WTC11 (cell line): ENCODE results near the gene LAMP2. TPM values are rescaled to one million over a fixed set of nuclear protein-coding genes. Genes with fewer than 3 reads are reported as not detected.

Source experiments
- ATAC-seq: fragments of 200-7000 bp; cut with Tn5 transposase; 2 replicates; pipeline ENCODE4 v1.10.0; 2021; ENCODE audit warnings: mild to moderate bottlenecking, moderate library complexity
- CTCF ChIA-PET: fragments of 300-600 bp; sonication (Branson Sonifier 250); formaldehyde crosslinking; loops from one replicate; lab custom pipeline; 2021; ENCODE audit warnings: antibody characterized with exemption; lab: Charles Lee
- POLR2A ChIA-PET: fragments of 350-600 bp; sonication (Branson Sonifier 250); formaldehyde crosslinking; loops from one replicate; lab custom pipeline; 2021; ENCODE audit warnings: antibody characterized with exemption; lab: Charles Lee
- DNase-seq: peaks from one replicate; pipeline ENCODE4 v3.0.0; 2021; ENCODE audit warnings: low spot score
- H3K27ac Mint-ChIP-seq: 2 replicates; pipeline ENCODE4 v1.8.0; 2021; ENCODE audit warnings: mixed read lengths
- H3K27me3 Mint-ChIP-seq: 2 replicates; pipeline ENCODE4 v1.8.0; 2021; ENCODE audit warnings: low read depth, mild to moderate bottlenecking, moderate library complexity, mixed read lengths
- H3K36me3 Mint-ChIP-seq: 2 replicates; pipeline ENCODE4 v1.8.0; 2021; ENCODE audit warnings: mixed read lengths
- H3K4me1 Mint-ChIP-seq: 2 replicates; pipeline ENCODE4 v1.8.0; 2022; ENCODE audit warnings: mixed read lengths
- H3K4me3 Mint-ChIP-seq: 2 replicates; pipeline ENCODE4 v1.8.0; 2021; ENCODE audit warnings: mild to moderate bottlenecking, moderate library complexity, mixed read lengths
- H3K9me3 Mint-ChIP-seq: 2 replicates; pipeline ENCODE4 v1.8.0; 2021; ENCODE audit warnings: mixed read lengths
- ARID4B ChIP-seq: sonication (generic); formaldehyde crosslinking; IDR thresholded peaks from 2 replicates; pipeline ENCODE4 v1.8.0; 2023; ENCODE audit warnings: missing genetic modification reagents, mild to moderate bottlenecking, borderline replicate concordance
- ETV6 ChIP-seq: sonication (generic); formaldehyde crosslinking; IDR thresholded peaks from 2 replicates; pipeline ENCODE4 v1.8.1; 2022; ENCODE audit warnings: mild to moderate bottlenecking, missing genetic modification reagents
- FOXK1 ChIP-seq: sonication (generic); formaldehyde crosslinking; IDR thresholded peaks from 2 replicates; pipeline ENCODE4 v1.8.0; 2022; ENCODE audit warnings: mild to moderate bottlenecking, moderate library complexity, missing genetic modification reagents
- GABPB1 ChIP-seq: sonication (generic); formaldehyde crosslinking; IDR thresholded peaks from 2 replicates; pipeline ENCODE4 v1.8.1; 2023; ENCODE audit warnings: mild to moderate bottlenecking, missing genetic modification reagents
- GRHL2 ChIP-seq: fragments of 250-450 bp; sonication (Bioruptor Pico); IDR thresholded peaks from 2 replicates; pipeline ENCODE4 v1.8.0; 2022; ENCODE audit warnings: mild to moderate bottlenecking, moderate library complexity; ENCODE audit not compliant: insufficient replicate concordance, severe bottlenecking
- IRF2 ChIP-seq: sonication (generic); formaldehyde crosslinking; IDR thresholded peaks from 2 replicates; pipeline ENCODE4 v1.8.0; 2022; ENCODE audit warnings: low read depth, missing genetic modification reagents, borderline replicate concordance
- MYBL2 ChIP-seq: sonication (generic); formaldehyde crosslinking; IDR thresholded peaks from 2 replicates; pipeline ENCODE4 v1.8.1; 2023; ENCODE audit warnings: mild to moderate bottlenecking, moderate library complexity, missing genetic modification reagents
- NFATC4 ChIP-seq: fragments of 250-450 bp; sonication (Bioruptor Pico); IDR thresholded peaks from 2 replicates; pipeline ENCODE4 v1.9.0; 2021; ENCODE audit warnings: mild to moderate bottlenecking
- NFE2L1 ChIP-seq: sonication (generic); formaldehyde crosslinking; IDR thresholded peaks from 2 replicates; pipeline ENCODE4 v1.8.1; 2023; ENCODE audit warnings: missing genetic modification reagents
- OVOL2 ChIP-seq: fragments of 250-450 bp; sonication (Bioruptor Pico); IDR thresholded peaks from 2 replicates; pipeline ENCODE4 v1.9.0; 2021; ENCODE audit warnings: mild to moderate bottlenecking, borderline replicate concordance
- PRDM15 ChIP-seq: sonication (generic); formaldehyde crosslinking; IDR thresholded peaks from 2 replicates; pipeline ENCODE4 v1.8.0; 2022; ENCODE audit warnings: missing genetic modification reagents
- PRRX2 ChIP-seq: fragments of 250-450 bp; sonication (Bioruptor Pico); IDR thresholded peaks from 2 replicates; pipeline ENCODE4 v1.8.0; 2021; ENCODE audit warnings: mild to moderate bottlenecking
- TCF7 ChIP-seq: sonication (generic); formaldehyde crosslinking; IDR thresholded peaks from 2 replicates; pipeline ENCODE4 v1.8.0; 2022; ENCODE audit warnings: mild to moderate bottlenecking, low read depth, missing genetic modification reagents, moderate library complexity
- ZNF396 ChIP-seq: fragments of 250-450 bp; sonication (Bioruptor Pico); IDR thresholded peaks from 2 replicates; pipeline ENCODE4 v1.8.0; 2021; ENCODE audit warnings: mild to moderate bottlenecking, moderate library complexity, borderline replicate concordance
- ZNF416 ChIP-seq: fragments of 250-450 bp; sonication (Bioruptor Pico); IDR thresholded peaks from 2 replicates; pipeline ENCODE4 v1.9.0; 2021; ENCODE audit warnings: mild to moderate bottlenecking, inconsistent platforms
- ZNF423 ChIP-seq: fragments of 250-450 bp; sonication (Bioruptor Pico); IDR thresholded peaks from 2 replicates; pipeline ENCODE4 v2.1.2; 2022; ENCODE audit warnings: mild to moderate bottlenecking, moderate library complexity
- total RNA-seq: library from RNA; stranded (reverse); gene quantifications from 3 replicates; pipeline ENCODE4 v1.2.3, GENCODE V29; 2021
- TF ChIP-seq, protein P1 (sequence below): fragments of 250-450 bp; sonication (Bioruptor Pico); IDR thresholded peaks from 2 replicates; pipeline ENCODE4 v1.9.0; 2021; ENCODE audit warnings: mild to moderate bottlenecking
- TF ChIP-seq, protein P2 (sequence below): sonication (generic); formaldehyde crosslinking; conservative IDR thresholded peaks from 2 replicates; pipeline ENCODE4 v1.8.1; 2022; ENCODE audit warnings: mild to moderate bottlenecking, missing genetic modification reagents
- TF ChIP-seq, protein P3 (sequence below): fragments of 200-600 bp; IDR thresholded peaks from 2 replicates; pipeline ENCODE4 v1.8.0; 2022; ENCODE audit warnings: antibody characterized with exemption
- TF ChIP-seq, protein P4 (sequence below): sonication (generic); formaldehyde crosslinking; IDR thresholded peaks from 2 replicates; pipeline ENCODE4 v1.8.0; 2022; ENCODE audit warnings: mild to moderate bottlenecking, missing genetic modification reagents

The LAMP2 gene
- total RNA-seq, 1 experiment from 2014 or later = 28.8 TPM

GRCh38 chrX:120486786-120487185 lies 17.7 kb upstream of the LAMP2 start (continued):
- TF ChIP-seq PRDM15 (CRISPR knock-in tag) = no peak
- no peak for TF ChIP-seq ETV6 (CRISPR knock-in tag)
- TF ChIP-seq, all 79 proteins: peak for 0

GRCh38 chrX:120485638-120486520 lies 16.8 kb upstream of the LAMP2 start:
- DNase-seq = peak; percentile 53
- Mint-ChIP-seq H3K27me3 (no peaks in the 10 kb centered on the region), H3K4me1 (no peaks in the 10 kb centered on the region), H3K9me3 (no peaks in the 10 kb centered on the region), H3K36me3 (no peaks in the 10 kb centered on the region), H3K27ac (peak overlapping the region; percentile 93), H3K4me3 (peak overlapping the region; percentile 66)
- ChIA-PET POLR2A (interaction anchor here (1.0 kb wide), 1 partner anchor 17 kb away, joined by 8 read pairs; the partner anchor contains the start of gene LAMP2), CTCF (interaction anchor here (0.7 to 1.6 kb wide), 23 partner anchors 9 to 507 kb away, joined by 3 to 19 read pairs (median 4); partner anchors contain the start of genes CUL4B, LAMP2 and MCTS1)
- ATAC-seq = peak; percentile 94
- TF ChIP-seq TCF7 (no peak), FOXK1 (no peak), NFE2L1 (CRISPR knock-in tag) (0 out of 2 replicates have a peak, but pooled peaks have one; percentile 61), PRRX2 (CRISPR knock-in tag) (no peak), MYBL2 (CRISPR knock-in tag) (no peak), NFATC4 (CRISPR knock-in tag) (no peak), GABPB1 (CRISPR knock-in tag) (0 out of 2 replicates have a peak, but pooled peaks have one; percentile 22), IRF2 (no peak), ZNF423 (CRISPR knock-in tag) (no peak), GRHL2 (no peak), ZNF416 (no peak), ARID4B (CRISPR knock-in tag) (no peak), ETV6 (CRISPR knock-in tag) (no peak), ZNF396 (CRISPR knock-in tag) (no peak), OVOL2 (CRISPR knock-in tag) (no peak)
- TF ChIP-seq, protein P1, sequence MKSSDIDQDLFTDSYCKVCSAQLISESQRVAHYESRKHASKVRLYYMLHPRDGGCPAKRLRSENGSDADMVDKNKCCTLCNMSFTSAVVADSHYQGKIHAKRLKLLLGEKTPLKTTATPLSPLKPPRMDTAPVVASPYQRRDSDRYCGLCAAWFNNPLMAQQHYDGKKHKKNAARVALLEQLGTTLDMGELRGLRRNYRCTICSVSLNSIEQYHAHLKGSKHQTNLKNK (CRISPR knock-in tag) = no peak
- TF ChIP-seq, protein P2, sequence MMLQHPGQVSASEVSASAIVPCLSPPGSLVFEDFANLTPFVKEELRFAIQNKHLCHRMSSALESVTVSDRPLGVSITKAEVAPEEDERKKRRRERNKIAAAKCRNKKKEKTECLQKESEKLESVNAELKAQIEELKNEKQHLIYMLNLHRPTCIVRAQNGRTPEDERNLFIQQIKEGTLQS = no peak
- TF ChIP-seq, protein P3, sequence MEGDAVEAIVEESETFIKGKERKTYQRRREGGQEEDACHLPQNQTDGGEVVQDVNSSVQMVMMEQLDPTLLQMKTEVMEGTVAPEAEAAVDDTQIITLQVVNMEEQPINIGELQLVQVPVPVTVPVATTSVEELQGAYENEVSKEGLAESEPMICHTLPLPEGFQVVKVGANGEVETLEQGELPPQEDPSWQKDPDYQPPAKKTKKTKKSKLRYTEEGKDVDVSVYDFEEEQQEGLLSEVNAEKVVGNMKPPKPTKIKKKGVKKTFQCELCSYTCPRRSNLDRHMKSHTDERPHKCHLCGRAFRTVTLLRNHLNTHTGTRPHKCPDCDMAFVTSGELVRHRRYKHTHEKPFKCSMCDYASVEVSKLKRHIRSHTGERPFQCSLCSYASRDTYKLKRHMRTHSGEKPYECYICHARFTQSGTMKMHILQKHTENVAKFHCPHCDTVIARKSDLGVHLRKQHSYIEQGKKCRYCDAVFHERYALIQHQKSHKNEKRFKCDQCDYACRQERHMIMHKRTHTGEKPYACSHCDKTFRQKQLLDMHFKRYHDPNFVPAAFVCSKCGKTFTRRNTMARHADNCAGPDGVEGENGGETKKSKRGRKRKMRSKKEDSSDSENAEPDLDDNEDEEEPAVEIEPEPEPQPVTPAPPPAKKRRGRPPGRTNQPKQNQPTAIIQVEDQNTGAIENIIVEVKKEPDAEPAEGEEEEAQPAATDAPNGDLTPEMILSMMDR = peak; percentile 26; the same call in 1 of the 2 replicates
- TF ChIP-seq, protein P4, sequence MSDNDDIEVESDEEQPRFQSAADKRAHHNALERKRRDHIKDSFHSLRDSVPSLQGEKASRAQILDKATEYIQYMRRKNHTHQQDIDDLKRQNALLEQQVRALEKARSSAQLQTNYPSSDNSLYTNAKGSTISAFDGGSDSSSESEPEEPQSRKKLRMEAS (CRISPR knock-in tag) = peak; percentile 84
